DND-41 (cell line): Measurements from ENCODE around the gene TSNAX.
"Not testable (repeated sequence)": the region's sequence is repeated elsewhere in the genome, so short reads cannot be mapped to it uniquely, and the experiment has no call there.

Experiments
- ATAC-seq: fragments of 200-7000 bp; cut with Tn5 transposase; 3 replicates; pipeline ENCODE4 v1.9.1; 2021; ENCODE audit warnings: low read depth; ENCODE audit not compliant: insufficient read depth
- DNase-seq: peaks from one replicate; pipeline ENCODE4 v3.0.0-alpha.2; 2020
- H2AFZ ChIP-seq: 2 replicates; pipeline ENCODE4 v1.6.0; 2012; ENCODE audit warnings: low read depth, low read length
- H3K27ac ChIP-seq: 2 replicates; pipeline ENCODE4 v1.5.1; 2012; ENCODE audit warnings: low read length, inconsistent platforms
- H3K27me3 ChIP-seq: fragments of 200-600 bp; sonication (generic); 2 replicates; pipeline ENCODE4 v1.6.0; 2012; ENCODE audit warnings: low read length, mild to moderate bottlenecking, inconsistent platforms; ENCODE audit not compliant: insufficient read depth, poor library complexity
- H3K36me3 ChIP-seq: 2 replicates; pipeline ENCODE4 v1.5.1; 2012; ENCODE audit warnings: low read length, inconsistent platforms; ENCODE audit not compliant: insufficient read depth
- H3K4me1 ChIP-seq: 2 replicates; pipeline ENCODE4 v1.5.1; 2012; ENCODE audit warnings: mild to moderate bottlenecking, low read length; ENCODE audit not compliant: insufficient read depth
- H3K4me2 ChIP-seq: 2 replicates; pipeline ENCODE4 v1.6.0; 2012; ENCODE audit warnings: mild to moderate bottlenecking, moderate library complexity, low read length, inconsistent platforms; ENCODE audit not compliant: insufficient read depth
- H3K4me3 ChIP-seq, 2 experiments: fragments of 200-600 bp in 1 of 2; shearing (Covaris generic) in 1 of 2; 2 replicates each; pipeline ENCODE4 v1.5.1; 2012 to 2016; ENCODE audit warnings: inconsistent platforms in 2 of 2, low read length in 2 of 2, mild to moderate bottlenecking in 2 of 2, low read depth in 1 of 2, moderate library complexity in 1 of 2
- H3K79me2 ChIP-seq: 2 replicates; pipeline ENCODE4 v1.6.0; 2012; ENCODE audit warnings: low read length, inconsistent platforms; ENCODE audit not compliant: insufficient read depth
- H3K9ac ChIP-seq: 2 replicates; pipeline ENCODE4 v1.6.0; 2012; ENCODE audit warnings: low read depth, mild to moderate bottlenecking, inconsistent platforms, low read length, moderate library complexity
- H3K9me3 ChIP-seq: 2 replicates; pipeline ENCODE4 v1.5.1; 2012; ENCODE audit warnings: low read length, moderate library complexity, mild to moderate bottlenecking, inconsistent platforms; ENCODE audit not compliant: insufficient read depth, severe bottlenecking
- H4K20me1 ChIP-seq: 2 replicates; pipeline ENCODE4 v1.6.0; 2012; ENCODE audit warnings: low read length; ENCODE audit not compliant: insufficient read depth
- EZH2 ChIP-seq: IDR thresholded peaks from 3 replicates; pipeline ENCODE4 v1.6.1; 2012; ENCODE audit warnings: borderline replicate concordance, low read depth, mild to moderate bottlenecking, moderate library complexity, low read length, inconsistent platforms; ENCODE audit not compliant: severe bottlenecking
- TF ChIP-seq, protein P1 (sequence below): IDR thresholded peaks from 2 replicates; pipeline ENCODE4 v1.5.1; 2012; ENCODE audit warnings: borderline replicate concordance, low read length, moderate library complexity, mild to moderate bottlenecking; ENCODE audit not compliant: poor library complexity, severe bottlenecking; ENCODE audit errors: extremely low read depth

TSNAX gene

GRCh38 chr1:231590453-231591198, 62.2 kb downstream of the TSNAX start:
- Histone ChIP-seq H3K27ac (no peak overlapping the region), H3K79me2 (no peaks in the 10 kb centered on the region), H3K36me3 (no peaks in the 10 kb centered on the region), H3K27me3 (no peaks in the 10 kb centered on the region), H3K4me3 (no peak overlapping the region), H2AFZ (no peak overlapping the region), H4K20me1 (no peaks in the 10 kb centered on the region), H3K4me1 (no peaks in the 10 kb centered on the region), H3K9ac (no peak overlapping the region), H3K9me3 (no peaks in the 10 kb centered on the region), H3K4me2 (no peak overlapping the region)
- DNase-seq (peak; percentile 31), ATAC-seq (peak; percentile 83)
- TF ChIP-seq EZH2, result no peak
- TF ChIP-seq, protein P1, sequence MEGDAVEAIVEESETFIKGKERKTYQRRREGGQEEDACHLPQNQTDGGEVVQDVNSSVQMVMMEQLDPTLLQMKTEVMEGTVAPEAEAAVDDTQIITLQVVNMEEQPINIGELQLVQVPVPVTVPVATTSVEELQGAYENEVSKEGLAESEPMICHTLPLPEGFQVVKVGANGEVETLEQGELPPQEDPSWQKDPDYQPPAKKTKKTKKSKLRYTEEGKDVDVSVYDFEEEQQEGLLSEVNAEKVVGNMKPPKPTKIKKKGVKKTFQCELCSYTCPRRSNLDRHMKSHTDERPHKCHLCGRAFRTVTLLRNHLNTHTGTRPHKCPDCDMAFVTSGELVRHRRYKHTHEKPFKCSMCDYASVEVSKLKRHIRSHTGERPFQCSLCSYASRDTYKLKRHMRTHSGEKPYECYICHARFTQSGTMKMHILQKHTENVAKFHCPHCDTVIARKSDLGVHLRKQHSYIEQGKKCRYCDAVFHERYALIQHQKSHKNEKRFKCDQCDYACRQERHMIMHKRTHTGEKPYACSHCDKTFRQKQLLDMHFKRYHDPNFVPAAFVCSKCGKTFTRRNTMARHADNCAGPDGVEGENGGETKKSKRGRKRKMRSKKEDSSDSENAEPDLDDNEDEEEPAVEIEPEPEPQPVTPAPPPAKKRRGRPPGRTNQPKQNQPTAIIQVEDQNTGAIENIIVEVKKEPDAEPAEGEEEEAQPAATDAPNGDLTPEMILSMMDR, result peak; percentile 71

- no peak for TF ChIP-seq EZH2
- TF ChIP-seq, protein P1, result no peak
- Histone ChIP-seq H3K4me2 (no peak overlapping the region), H3K4me1 (no peaks in the 10 kb centered on the region), H3K9me3 (no peaks in the 10 kb centered on the region), H2AFZ (no peak overlapping the region), H4K20me1 (no peaks in the 10 kb centered on the region), H3K27ac (no peak overlapping the region), H3K27me3 (no peaks in the 10 kb centered on the region), H3K79me2 (no peaks in the 10 kb centered on the region), H3K9ac (no peak overlapping the region), H3K4me3 (no peak overlapping the region), H3K36me3 (no peaks in the 10 kb centered on the region)
- ATAC-seq, result no peak
- no peak for DNase-seq
Observed at GRCh38 chr1:231591466-231591865, 63.0 kb downstream of the TSNAX start.

GRCh38 chr1:231592809-231593208, 64.3 kb downstream of the TSNAX start:
- no peak overlapping the region for H3K4me2 ChIP-seq
- no peak overlapping the region for H3K4me3 ChIP-seq
- no peak overlapping the region for H3K27ac ChIP-seq
- H3K36me3 ChIP-seq, result no peaks in the 10 kb centered on the region
- H3K27me3 ChIP-seq, result no peaks in the 10 kb centered on the region
- no peak overlapping the region for H2AFZ ChIP-seq
- ATAC-seq, result no peak
- H3K9ac ChIP-seq, result no peak overlapping the region
- no peaks in the 10 kb centered on the region for H4K20me1 ChIP-seq
- TF ChIP-seq, protein P1, result no peak
- TF ChIP-seq EZH2, result no peak
- no peaks in the 10 kb centered on the region for H3K79me2 ChIP-seq
- no peak for DNase-seq
- H3K4me1 ChIP-seq, result no peaks in the 10 kb centered on the region
- no peaks in the 10 kb centered on the region for H3K9me3 ChIP-seq

- H3K9me3 ChIP-seq, H4K20me1 ChIP-seq, H3K4me2 ChIP-seq, H3K36me3 ChIP-seq, H3K4me3 ChIP-seq, H2AFZ ChIP-seq, H3K9ac ChIP-seq, H3K27ac ChIP-seq, DNase-seq, H3K79me2 ChIP-seq, H3K27me3 ChIP-seq, H3K4me1 ChIP-seq, ATAC-seq: not testable (repeated sequence)
Observed at GRCh38 chr1:231593264-231593663, 64.8 kb downstream of the TSNAX start.
